Right hindlimb (tissue), 1 donor: ENCODE results near the gene POMT1.

ENCODE experiments used
- DNase-seq: peaks from one replicate; pipeline ENCODE4 v3.0.0-alpha.2; 2018

The POMT1 gene

DNA sequence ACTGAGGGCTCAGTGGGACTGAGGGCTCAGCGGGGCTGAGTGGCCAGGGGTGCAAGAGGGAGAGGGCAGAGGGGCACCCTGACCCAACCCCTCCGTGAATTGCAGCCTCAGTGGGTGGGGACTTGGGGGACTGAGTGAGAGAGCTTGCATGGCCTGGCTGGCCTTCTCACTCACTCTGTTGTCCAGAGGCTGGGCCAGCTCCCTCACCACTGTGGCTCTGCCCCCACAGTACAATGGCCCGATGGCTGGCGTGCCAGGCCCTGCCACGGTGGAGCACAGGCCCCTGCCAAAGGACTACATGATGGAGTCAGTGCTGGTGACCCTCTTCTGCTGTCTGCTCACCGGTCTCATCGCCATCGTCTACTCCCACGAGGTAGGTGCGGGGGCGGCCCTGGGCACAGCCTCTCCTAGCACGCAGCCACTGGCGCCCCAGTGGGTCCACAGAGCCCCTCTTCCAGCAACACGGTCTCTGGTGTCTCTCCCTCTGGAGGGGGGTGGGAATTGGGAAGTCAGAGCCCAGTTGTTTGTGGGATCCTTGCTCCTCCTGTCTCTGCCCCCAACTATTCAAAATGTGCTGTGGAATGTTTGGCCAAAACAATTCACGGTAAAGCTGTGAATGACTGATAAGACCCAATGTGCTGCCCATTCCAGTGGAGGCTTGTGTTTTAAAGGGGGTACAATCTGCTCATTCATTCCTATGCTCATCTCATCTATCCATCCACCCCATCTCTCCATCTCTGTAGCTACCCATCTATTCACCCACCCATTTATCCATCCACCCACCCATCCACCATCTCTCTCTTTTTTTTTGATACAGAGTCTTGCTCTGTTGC, 53.3 kb downstream of the POMT1 start:
- DNase-seq: no peak

DNA sequence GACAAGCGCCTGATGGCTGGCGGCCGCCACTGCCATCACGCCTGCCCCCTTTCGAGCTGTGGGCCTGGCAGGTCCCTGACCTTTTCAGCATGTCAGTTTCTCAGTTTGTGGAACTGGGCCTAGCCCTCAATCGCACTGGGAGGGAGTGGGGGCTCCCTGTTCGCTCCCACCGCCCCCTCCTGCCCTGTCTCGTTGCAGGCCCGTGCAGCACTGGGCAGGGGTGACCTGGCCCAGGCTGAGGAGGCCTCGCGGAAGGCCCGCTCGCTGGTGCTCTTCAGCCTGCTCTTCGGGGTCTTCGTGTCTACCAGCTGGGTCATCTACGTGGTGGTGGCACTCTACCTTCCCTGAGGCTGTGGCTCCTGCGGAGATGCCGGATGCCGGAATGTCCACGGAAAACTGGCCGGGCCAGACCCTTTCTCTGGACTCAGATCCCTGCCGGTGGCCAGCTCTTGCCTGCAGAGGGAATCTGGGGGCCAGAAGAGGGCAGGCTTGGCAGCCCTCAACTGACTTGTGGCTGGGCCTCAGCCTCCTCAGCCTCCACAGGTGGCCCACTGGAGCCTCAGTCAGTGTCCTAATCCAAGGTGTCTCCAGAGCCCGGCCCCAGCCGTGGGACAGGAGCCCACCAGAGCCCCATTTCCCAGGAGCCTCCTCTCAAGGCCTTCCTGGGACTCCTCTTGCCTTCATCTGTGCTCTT, 55.3 kb downstream of the POMT1 start:
- DNase-seq: no peak

DNA sequence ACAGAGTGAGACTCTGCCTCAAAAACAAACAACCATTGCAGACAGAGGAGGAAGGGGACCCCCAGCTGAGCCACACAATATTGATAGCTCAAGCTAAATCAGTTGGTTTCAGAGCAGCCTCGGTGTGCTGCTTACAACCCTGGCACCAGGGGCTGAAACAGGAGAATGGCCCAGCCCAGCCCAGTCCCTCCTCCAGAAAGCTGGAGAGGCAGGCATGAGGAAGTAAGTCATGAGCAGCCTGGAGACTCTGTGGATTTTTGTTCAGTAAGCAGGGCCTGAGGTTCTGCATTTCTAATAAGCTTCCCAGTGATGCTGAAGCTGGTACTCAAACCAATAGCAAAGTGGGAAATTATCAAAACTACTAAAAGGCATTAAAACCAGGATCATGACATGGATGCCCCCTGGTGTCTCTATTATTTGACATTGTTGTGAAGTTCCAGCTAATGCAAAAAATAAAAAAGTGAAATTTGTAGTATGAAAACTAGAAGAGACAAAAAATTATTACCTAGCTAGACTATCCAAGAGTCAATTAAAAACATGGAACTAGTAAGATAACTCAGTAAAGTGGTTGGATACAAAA, 56.8 kb downstream of the POMT1 start:
- DNase-seq: no peak

DNA sequence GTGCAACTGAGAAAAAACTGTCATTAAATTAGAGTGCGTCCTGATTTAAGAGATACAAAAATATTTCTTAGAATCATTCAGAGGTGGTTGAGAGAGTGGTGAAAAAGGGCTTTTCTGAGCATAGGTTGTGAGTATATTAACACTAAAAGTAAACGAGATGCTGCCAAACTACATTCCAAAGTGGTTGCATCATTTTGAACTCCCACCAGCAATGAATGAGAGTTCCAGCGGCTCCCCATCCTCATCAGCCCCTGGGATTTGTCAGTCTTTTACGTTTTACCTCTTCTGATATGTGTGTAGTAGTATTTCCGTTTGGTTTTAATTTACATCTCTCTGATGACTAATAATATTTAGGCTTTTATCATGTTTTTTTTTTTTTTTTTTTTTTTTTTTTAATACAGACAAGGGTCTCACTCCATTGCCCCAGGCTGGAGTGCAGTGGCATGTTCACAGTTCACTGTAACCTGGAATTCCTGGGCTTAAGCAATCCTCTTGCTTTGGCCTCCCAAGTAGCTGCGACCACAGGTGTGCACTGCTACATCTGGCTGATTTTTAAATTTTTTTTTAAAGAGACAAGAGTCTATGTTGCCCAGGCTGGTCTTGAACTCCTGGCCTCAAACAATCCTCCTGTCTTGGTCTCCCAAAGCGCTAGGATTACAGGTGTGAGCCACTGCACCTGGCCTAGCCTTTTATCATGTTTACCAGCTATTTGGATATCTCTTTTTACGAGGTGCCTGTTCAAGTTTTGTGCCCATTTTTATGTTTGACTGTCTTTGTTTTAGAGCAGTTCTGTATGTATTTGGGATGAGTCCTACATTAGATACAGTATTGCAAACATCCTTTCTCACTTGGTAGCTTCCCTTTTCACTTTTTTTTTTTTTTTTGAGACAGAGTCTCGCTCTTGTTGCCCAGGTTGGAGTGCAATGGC, 59.6 kb downstream of the POMT1 start:
- DNase-seq: no peak

DNA sequence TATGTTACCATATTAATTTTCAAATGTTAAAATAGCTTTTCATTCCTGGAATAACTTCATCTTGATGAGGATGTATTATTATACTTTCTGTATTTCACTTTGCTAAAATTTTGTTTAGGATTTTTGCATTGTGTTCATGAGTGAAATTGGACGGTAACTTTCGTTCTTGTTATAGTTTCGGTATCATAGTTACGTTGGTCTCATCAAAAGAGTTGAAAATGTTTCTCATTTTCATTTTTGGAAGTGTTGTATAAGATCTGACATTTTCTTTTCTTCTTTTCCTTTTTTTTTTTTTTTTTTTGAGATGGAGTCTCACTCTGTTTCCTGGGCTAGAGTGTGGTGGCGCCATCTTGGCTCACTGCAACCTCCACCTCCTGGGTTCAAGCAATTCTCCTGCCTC, 62.7 kb downstream of the POMT1 start:
- DNase-seq: no peak

DNA sequence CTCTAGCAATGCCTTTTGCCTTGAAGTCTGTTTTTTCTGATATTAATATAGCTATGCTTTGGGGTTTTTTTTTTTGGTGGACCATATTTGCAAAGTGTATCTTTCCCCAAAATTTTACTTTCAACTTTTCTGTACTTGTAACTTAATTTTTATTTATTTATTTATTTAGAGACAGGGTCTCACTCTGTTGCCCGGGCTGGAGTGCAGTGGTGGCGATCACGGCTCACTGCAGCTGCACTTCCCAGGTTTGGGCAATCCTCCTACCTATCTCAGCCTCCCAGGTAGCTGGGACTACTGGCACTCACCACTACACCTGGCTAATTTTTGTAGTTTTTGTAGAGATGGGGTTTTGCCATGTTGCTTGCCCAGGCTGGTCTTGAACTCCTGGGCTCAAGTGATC, 63.4 kb downstream of the POMT1 start:
- DNase-seq: no peak

DNA sequence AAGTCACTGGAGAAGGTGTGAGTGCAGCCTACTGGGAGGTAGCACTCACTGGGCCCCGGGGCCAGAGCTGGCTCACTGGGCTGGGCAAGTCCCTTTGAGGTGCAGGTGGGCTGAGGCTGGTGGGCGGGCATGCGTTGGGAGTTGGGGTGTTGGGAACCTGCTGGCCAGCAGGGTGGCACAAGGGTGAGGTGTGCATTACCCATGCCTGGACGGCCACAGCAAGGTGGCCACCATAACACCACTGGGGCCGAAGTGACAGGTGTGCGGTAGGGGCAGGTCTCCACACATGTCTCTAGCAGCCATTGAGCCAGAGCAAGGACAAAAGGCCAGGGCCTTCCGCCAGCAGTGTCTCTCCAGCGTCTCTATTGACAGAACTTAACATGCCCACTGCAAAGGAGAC, 65.2 kb downstream of the POMT1 start:
- no peak for DNase-seq
